HepG2 (cell line): Measurements from ENCODE around the gene MGST1. TPM values are rescaled to one million over a fixed set of nuclear protein-coding genes. Genes with fewer than 3 reads are reported as not detected.

ENCODE experiments used
- AHR ChIP-seq: IDR thresholded peaks from 2 replicates; pipeline ENCODE4 v1.6.1; 2018; ENCODE audit warnings: missing genetic modification reagents, missing compliant biosample characterization
- HNF4A ChIP-seq: sonication (generic); formaldehyde crosslinking; IDR thresholded peaks from 2 replicates; pipeline ENCODE4 v1.4.0; 2020; ENCODE audit warnings: missing genetic modification reagents
- HNRNPLL ChIP-seq: fragments of 200-400 bp; formaldehyde crosslinking; IDR thresholded peaks from 2 replicates; pipeline ENCODE4 v1.6.1; 2017; ENCODE audit warnings: mild to moderate bottlenecking, low read depth, low read length; ENCODE audit not compliant: poor library complexity, severe bottlenecking
- ISX ChIP-seq: sonication (generic); formaldehyde crosslinking; conservative IDR thresholded peaks from 2 replicates; pipeline ENCODE4 v1.5.0; 2020; ENCODE audit warnings: missing genetic modification reagents
- NFATC3 ChIP-seq: sonication (generic); formaldehyde crosslinking; IDR thresholded peaks from 2 replicates; pipeline ENCODE4 v1.5.1; 2020; ENCODE audit warnings: mild to moderate bottlenecking, missing genetic modification reagents
- NRL ChIP-seq: sonication (generic); formaldehyde crosslinking; IDR thresholded peaks from 2 replicates; pipeline ENCODE4 v1.5.0; 2020; ENCODE audit warnings: missing genetic modification reagents, mild to moderate bottlenecking, moderate library complexity, borderline replicate concordance
- PBX3 ChIP-seq: sonication (generic); formaldehyde crosslinking; IDR thresholded peaks from 2 replicates; pipeline ENCODE4 v1.8.1; 2023; ENCODE audit warnings: missing genetic modification reagents, inconsistent platforms, borderline replicate concordance
- POGZ ChIP-seq: sonication (generic); formaldehyde crosslinking; IDR thresholded peaks from 2 replicates; pipeline ENCODE4 v1.4.0; 2020; ENCODE audit warnings: mild to moderate bottlenecking, missing genetic modification reagents
- POLR2A ChIP-seq, 2 experiments: IDR thresholded peaks; 2 replicates each; pipeline ENCODE4 v1.6.1; 2011; ENCODE audit warnings: low read depth in 2 of 2, low read length in 2 of 2, mild to moderate bottlenecking in 1 of 2, moderate library complexity in 1 of 2; ENCODE audit not compliant: insufficient read depth in 1 of 2
- POLR2G ChIP-seq: fragments of 200-400 bp; formaldehyde crosslinking; IDR thresholded peaks from 2 replicates; pipeline ENCODE4 v1.6.1; 2018; ENCODE audit warnings: mild to moderate bottlenecking, low read depth, low read length, moderate library complexity
- RAD21 ChIP-seq: fragments of 450-650 bp; formaldehyde crosslinking; IDR thresholded peaks from 2 replicates; pipeline ENCODE4 v1.5.0; 2020; ENCODE audit warnings: mild to moderate bottlenecking
- RBFOX2 ChIP-seq: fragments of 200-400 bp; formaldehyde crosslinking; IDR thresholded peaks from 2 replicates; pipeline ENCODE4 v1.6.1; 2017; ENCODE audit warnings: low read depth, mild to moderate bottlenecking, low read length
- SMC3 ChIP-seq: IDR thresholded peaks from 2 replicates; pipeline ENCODE4 v1.6.1; 2011; ENCODE audit warnings: low read length, improper control_type of control experiment
- STAG1 ChIP-seq: sonication (generic); formaldehyde crosslinking; IDR thresholded peaks from 2 replicates; pipeline ENCODE4 v1.4.0; 2020; ENCODE audit warnings: missing genetic modification reagents
- ZBTB33 ChIP-seq: sonication (generic); formaldehyde crosslinking; IDR thresholded peaks from 2 replicates; pipeline ENCODE4 v1.4.0; 2020; ENCODE audit warnings: missing genetic modification reagents
- ZBTB37 ChIP-seq: sonication (generic); formaldehyde crosslinking; IDR thresholded peaks from 2 replicates; pipeline ENCODE4 v1.4.0; 2020; ENCODE audit warnings: mild to moderate bottlenecking, missing genetic modification reagents
- ZBTB38 ChIP-seq: sonication (generic); formaldehyde crosslinking; IDR thresholded peaks from 2 replicates; pipeline ENCODE4 v1.5.1; 2020; ENCODE audit warnings: mild to moderate bottlenecking, missing genetic modification reagents
- ZFP41 ChIP-seq: sonication (generic); formaldehyde crosslinking; IDR thresholded peaks from 2 replicates; pipeline ENCODE4 v1.4.0; 2020; ENCODE audit warnings: mild to moderate bottlenecking, missing genetic modification reagents, borderline replicate concordance
- ZFP91 ChIP-seq: sonication (generic); formaldehyde crosslinking; IDR thresholded peaks from 2 replicates; pipeline ENCODE4 v1.9.0; 2022; ENCODE audit warnings: missing genetic modification reagents, mild to moderate bottlenecking, borderline replicate concordance
- ZMAT3 ChIP-seq: sonication (generic); formaldehyde crosslinking; conservative IDR thresholded peaks from 2 replicates; pipeline ENCODE4 v1.7.0; 2021; ENCODE audit warnings: missing genetic modification reagents
- ZNF160 ChIP-seq: sonication (generic); formaldehyde crosslinking; IDR thresholded peaks from 2 replicates; pipeline ENCODE4 v1.8.0; 2022; ENCODE audit warnings: mild to moderate bottlenecking, inconsistent platforms, missing genetic modification reagents
- ZNF256 ChIP-seq: sonication (generic); formaldehyde crosslinking; conservative IDR thresholded peaks from 2 replicates; pipeline ENCODE4 v1.4.0; 2020; ENCODE audit warnings: missing genetic modification reagents
- ZNF460 ChIP-seq: sonication (generic); formaldehyde crosslinking; IDR thresholded peaks from 2 replicates; pipeline ENCODE4 v1.5.1; 2020; ENCODE audit warnings: missing genetic modification reagents, mild to moderate bottlenecking, borderline replicate concordance
- ZNF605 ChIP-seq: sonication (generic); formaldehyde crosslinking; IDR thresholded peaks from 2 replicates; pipeline ENCODE4 v1.8.0; 2022; ENCODE audit warnings: mild to moderate bottlenecking, missing genetic modification reagents
- ZNF7 ChIP-seq: IDR thresholded peaks from 2 replicates; pipeline ENCODE4 v1.6.1; 2016; ENCODE audit warnings: missing biosample characterization, missing genetic modification reagents
- polyA plus RNA-seq, 8 experiments: library from polyadenylated mRNA; depleted of rRNA in 3 of 8; stranded (reverse) in 7 of 8; unstranded in 1 of 8; fragments of >200 nt; fragmentation: Illumina TruSeq in 4 of 8; extraction: Trizol in 4 of 8; gene quantifications; 2 replicates each; pipeline versions ENCODE4 v1.2.1 to v1.2.3, GENCODE V29; 2011 to 2016; ENCODE audit warnings: low read depth in 4 of 8, missing spikeins in 1 of 8, mixed read lengths in 1 of 8; ENCODE audit not compliant: insufficient read depth in 1 of 8
- total RNA-seq, 5 experiments: library from RNA; depleted of rRNA; stranded (reverse); fragments of >200 nt; fragmentation: Illumina TruSeq; extraction: Trizol; gene quantifications; 2 replicates each; pipeline ENCODE4 v1.2.3, GENCODE V29; 2016; ENCODE audit warnings: low read depth in 1 of 5

MGST1 gene
- total and polyA plus RNA-seq, 2 of the 13 experiments (the other 11 are each of a cell fraction or from before 2014, with no cell fraction given): 119 to 152 TPM

GRCh38 chr12:16359512-16360491 lies 12.4 kb downstream of the MGST1 start (continued):
- no peak for TF ChIP-seq PBX3 (CRISPR knock-in tag)
- TF ChIP-seq ZNF256 (CRISPR knock-in tag): no peak
- TF ChIP-seq HNRNPLL: no peak
- TF ChIP-seq ZMAT3 (CRISPR knock-in tag): no peak
- no peak for TF ChIP-seq ZNF460 (CRISPR knock-in tag)
- TF ChIP-seq HNF4A (CRISPR knock-in tag): no peak
- TF ChIP-seq ZFP41 (CRISPR knock-in tag): no peak
- TF ChIP-seq ZBTB33 (CRISPR knock-in tag): peak; percentile 98
- peak; percentile 68; the same call in 1 of the 2 replicates for TF ChIP-seq RAD21 (CRISPR knock-in tag)
- TF ChIP-seq STAG1 (CRISPR knock-in tag): peak; percentile 78
- TF ChIP-seq ZBTB37 (CRISPR knock-in tag): no peak
- no peak for TF ChIP-seq ISX (CRISPR knock-in tag)
- no peak for TF ChIP-seq ZNF160 (CRISPR knock-in tag)
- TF ChIP-seq POLR2A (IDR thresholded peaks at IDR 0.05; ENCODE audit: insufficient read depth in 1 of 2, low read depth in 2 of 2, low read length in 2 of 2): peak in 1 of 2 experiments; percentile 36; a peak in 1 of 4 replicates
- TF ChIP-seq ZNF7 (CRISPR knock-in tag): no peak
- 0 out of 2 replicates have a peak, but pooled peaks have one; percentile 19 for TF ChIP-seq POLR2G
- TF ChIP-seq ZBTB38 (CRISPR knock-in tag): peak; percentile 98
- TF ChIP-seq ZNF605 (CRISPR knock-in tag): no peak
- no peak for TF ChIP-seq NFATC3 (CRISPR knock-in tag)
- no peak for TF ChIP-seq AHR
- peak; percentile 92 for TF ChIP-seq SMC3
- no peak for TF ChIP-seq POGZ
- TF ChIP-seq ZFP91 (CRISPR knock-in tag): no peak
- 0 out of 2 replicates have a peak, but pooled peaks have one; percentile 21 for TF ChIP-seq RBFOX2
- no peak for TF ChIP-seq NRL (CRISPR knock-in tag)
